UCSD-AML1 (cell line): ENCODE data around the gene TXNRD2.

Experiments used
- DNase-seq: peaks from one replicate; lab custom pipeline; 2025; ENCODE audit not compliant: unreplicated experiment; lab: John Stamatoyannopoulos, UW

The TXNRD2 gene

GRCh38 chr22:19941365-19942082 lies at the start of gene TXNRD2, which contains the start of gene COMT:
Gene TXNRD2, minus strand, starts transcription at chr22:19941818. Its CDS starts 15 bp downstream, at chr22:19941803.
Gene COMT, plus strand, starts transcription at chr22:19941772. Its CDS starts 20,755 bp downstream, at chr22:19962527.
- DNase-seq: peak; percentile 77

DNA sequence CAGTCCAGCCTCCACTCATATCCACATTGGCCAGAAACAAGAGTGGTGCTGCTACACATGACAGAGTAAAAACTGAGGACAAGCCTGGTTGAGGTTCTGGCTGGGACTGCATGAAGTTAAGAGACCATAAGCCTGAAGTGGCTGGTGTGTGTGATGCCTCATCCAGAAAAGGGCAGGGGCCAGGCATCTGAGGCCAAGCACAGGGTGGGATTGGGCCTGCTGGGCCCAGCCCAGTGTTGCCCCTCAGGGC lies 49.7 kb upstream of the TXNRD2 start:
- DNase-seq: no peak

DNA sequence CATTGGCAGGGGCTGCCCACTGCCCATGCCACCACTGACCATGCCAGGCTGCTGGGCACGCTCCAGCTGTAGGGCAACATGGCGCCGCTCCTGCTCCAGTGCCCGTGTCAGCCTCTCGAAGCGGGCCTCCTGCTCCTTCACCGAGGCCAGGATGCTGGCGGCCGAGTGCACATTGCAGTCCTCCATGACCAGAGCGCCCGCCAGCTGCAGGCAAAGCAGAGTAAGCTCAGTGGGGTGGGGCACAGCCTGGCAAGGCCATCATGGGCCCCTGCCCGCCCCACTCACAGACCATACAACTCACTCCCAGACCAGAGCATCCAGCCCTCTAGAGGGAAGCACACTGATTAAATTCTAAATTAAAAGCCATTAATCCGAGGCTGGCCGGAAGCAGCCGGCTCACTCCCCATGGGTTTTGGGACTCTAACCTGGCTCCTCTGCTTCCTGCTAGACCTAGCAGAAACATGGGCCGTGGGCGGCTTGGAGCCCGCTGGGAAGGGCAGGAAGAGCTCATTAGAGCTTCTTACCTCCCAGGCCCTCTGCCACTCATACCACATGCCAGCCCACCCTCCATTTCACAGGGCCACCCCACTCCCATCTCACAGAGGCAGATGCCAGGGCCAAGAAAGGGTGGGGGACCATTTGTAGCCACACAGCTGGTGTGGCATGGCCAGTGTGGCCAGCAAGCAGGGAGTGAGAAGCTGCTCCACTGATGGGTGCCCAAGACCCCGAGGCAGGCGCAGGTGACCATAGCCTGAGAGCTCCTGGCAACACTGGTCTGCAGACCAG lies 49.2 kb upstream of the TXNRD2 start:
- DNase-seq: no peak

GRCh38 chr22:19990188-19990587 lies 48.6 kb upstream of the TXNRD2 start:
- DNase-seq: no peak

DNA sequence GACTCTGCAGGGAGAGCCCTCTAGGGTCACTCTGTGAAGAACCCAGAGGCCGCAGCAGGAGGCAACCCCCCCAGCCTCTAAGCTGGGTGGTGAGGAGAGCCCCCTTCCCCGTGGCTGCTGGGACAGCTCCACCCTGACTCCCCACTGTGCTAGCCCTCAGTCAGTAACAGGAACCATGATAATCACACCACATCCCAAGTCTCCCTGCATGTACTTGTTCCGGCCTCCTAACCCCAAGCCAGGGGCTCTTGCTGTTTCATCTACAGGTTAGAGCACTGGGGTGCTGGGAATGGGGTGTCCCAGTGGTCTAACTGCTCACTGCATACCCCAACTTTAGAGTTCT lies 48.1 kb upstream of the TXNRD2 start:
- no peak for DNase-seq

DNA sequence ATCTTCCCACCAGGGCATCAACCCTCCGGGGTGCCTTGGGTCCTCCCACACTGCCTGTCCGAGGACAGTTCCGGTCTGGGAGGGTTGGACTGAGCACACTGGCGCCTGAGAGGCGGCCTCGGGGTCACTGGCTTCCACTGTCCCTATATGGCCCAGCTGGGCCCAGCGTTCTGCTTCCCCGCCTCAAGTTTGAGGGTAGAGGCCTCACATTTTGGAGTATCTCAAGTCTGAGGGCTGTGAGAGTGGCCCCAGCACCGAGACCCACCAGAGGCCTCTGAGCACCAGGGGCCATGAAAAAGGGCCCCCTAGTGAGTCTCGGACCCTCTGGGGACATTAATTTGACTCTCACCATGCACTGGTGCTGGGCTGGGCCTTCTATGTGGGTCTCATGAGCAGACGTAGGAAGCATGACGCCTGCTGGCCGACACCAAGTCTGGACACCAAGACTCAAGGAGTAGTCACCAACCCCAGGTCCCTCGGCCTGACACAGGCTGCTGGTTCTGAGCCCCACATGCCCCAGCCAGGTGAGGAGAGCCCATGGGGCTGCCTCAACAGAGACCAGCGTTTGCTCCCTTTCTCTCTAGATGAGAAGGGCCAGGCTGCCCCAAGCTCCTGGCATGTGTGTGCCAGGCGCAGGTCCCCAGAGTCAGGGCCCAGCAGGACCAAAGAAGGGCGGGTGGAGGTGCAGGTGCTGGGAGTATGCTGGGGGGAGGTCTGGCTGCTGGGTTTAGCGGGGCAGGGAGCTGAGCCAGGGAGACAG lies 47.5 kb upstream of the TXNRD2 start:
- no peak for DNase-seq

DNA sequence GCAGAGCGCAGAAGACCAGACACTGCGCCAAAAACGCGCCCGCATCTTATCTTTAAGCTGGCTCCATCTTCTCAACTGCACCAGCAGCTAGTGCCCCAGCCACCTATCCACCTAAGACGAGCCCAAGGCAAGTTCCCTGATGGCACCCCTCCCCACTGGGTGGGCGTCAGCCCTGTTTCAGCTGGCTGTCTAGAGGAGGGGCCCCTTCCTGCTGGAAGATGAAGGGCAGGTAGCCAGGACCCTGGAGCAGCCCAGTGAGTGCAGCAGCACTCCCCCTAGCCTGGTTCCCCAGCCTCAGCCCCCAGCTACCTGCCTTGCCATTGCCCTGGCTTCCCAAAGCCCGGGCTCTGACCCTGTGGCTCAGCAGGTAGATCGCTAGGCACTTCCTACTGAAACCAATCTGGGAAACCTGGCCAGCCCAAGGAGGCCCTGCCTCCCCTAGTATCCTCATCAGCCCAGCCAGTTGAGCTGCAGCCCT lies 46.8 kb upstream of the TXNRD2 start:
- no peak for DNase-seq

DNA sequence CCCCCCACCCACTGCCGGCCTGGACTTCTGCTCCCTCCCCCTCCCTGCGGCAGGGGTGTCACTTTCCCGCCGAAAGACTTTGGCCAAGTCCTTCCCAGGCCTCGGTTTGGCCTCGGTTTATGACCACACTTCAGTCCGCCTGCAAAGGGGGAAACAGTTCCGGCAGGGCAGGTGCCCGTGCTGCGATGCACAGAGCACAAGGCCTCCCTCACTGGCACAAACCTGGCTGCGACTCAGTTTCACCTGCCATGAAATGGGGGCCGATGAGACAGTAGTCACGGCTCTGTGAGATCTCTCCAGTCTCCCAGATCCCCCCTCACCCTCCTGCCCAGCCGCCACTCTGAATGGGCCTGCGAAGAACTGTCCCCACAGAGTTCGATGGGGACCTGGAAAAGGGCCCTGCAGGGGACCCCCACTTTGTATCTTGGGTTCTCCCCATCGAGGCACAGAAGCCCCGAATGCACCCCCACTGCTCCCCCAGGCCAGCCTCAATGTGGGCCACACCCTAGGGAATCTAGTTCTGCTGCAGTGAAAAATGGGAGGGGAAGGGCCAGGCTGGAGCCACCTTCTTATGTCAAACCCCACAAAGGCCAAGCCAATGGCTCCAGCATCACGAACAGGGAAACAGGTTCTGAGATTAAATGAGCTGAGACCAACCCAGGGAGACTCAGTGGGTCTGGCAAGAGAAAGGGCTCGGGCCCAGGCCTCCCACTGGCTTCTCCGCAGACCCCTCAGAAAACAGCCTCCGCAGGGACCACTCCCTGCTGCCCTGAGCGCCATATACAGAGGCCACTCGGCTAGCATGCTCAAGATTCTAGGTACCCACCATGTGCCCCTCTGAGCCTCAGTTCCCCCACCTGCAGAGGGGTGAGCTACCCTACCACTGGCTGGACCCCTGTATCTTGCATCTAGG lies 46.0 kb upstream of the TXNRD2 start:
- DNase-seq: no peak

DNA sequence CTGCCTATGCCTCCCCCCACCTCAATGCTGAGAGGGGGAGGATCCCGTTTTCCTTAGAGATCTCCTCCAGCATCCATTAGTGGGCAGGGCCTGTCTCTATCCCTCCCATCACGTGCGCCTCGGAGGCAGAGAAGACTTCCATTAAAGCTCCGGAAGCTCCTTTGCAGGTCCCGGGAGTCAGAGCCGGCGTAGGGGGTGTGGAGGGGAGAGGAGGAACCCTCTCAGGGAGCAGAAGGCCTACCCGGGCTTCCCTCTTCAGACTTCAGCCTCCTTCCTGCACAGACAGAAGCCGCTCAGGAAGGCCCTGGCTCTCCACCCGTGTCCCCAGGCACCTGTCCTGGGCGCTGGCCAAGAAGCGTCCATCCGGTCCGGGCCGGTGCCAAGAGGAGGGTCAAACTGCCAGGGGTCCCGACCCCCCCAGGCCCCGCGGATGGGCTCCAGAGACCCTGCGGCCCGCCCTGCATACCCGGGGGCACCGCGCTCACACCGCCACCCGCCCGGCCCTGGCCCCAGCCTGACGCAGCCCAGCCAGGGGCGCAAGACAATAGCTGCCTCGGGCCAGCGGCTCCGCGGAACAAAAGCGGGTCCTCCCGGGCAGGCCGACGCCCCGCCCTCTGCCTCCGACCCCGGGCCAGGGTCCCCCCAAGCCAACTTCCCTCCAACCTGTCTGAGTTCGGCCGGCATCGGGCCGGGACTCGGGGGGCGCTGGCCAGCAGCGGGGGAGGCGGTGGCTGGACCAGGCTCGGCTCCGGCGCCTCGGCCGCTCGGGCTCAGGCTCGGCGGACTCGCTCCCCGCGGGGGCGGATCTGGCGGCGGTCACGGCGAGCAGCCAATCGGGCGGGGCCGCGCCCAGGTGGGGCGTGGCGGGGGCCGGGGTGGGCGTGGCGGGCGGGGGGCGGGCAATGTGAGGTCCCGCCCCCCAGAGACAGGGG lies 45.1 kb upstream of the TXNRD2 start:
- peak; percentile 71 for DNase-seq

DNA sequence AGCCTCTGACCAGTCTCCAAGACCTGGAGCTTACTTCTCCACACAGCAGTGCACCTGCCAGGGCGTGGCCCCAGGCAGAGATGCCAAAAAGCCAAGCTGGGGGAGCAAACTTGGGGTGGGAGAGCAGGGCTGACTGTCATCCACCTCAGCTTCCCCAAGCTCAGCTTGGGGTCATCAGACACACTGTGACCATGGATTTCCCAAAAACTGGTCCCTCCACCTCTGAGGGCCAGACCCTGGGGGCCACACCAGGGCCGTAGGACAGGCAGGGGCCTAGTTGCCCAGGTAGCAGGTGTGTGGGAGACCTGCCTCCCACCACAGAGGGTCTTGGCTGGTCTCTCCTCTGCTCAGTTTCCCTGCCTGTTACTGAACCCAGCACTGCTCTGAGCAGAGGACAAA lies 44.4 kb upstream of the TXNRD2 start:
- DNase-seq: no peak

- no peak for DNase-seq
These were observed 43.5 kb upstream of the TXNRD2 start for GRCh38 chr22:19984851-19985811.

DNA sequence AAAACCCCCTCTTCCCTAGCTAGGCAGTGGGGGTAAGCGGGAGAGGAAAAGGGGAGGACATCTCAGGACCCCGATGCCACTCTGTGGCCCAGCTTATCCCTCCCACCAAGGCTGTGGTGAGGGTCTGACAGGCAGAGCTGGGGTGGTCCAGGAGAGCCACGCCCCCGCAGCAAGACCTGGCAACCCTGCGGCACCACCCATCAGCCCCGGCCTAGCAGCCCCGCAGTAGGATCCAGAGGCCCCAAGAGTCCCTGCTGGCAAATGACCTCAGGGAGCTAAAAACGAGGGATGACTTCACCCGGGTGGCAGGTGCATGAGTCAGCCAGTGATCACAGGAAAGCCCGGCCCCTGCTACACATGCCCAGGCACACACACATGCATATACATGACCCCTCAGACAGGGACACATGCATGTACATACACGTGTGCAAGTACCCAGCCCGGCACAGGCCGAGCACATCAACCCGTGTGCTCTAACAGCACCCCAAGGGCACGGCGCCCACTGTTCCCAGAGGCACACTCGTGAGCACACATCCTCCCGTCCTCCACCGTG lies 42.7 kb upstream of the TXNRD2 start:
- DNase-seq: no peak

DNA sequence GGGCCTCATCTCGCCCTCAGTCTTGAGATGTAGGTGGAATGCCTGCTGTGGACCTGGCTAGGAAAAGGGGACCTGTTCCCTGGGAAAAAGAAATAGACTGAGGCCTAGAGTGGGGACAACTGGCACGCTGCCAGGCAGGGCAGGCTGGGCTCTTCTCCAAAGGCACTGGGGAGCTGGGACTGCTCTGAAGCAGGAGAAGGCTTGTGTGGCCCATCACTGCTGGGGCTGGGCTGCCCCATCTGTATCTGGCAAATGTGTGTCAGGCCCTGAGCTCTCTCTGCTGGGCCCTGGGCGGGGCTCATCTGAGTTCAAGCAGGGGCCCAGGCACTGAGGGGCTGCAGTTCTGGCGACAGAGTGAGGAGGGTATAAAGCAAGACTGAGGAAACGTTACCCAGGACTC lies 42.1 kb upstream of the TXNRD2 start:
- no peak for DNase-seq

DNA sequence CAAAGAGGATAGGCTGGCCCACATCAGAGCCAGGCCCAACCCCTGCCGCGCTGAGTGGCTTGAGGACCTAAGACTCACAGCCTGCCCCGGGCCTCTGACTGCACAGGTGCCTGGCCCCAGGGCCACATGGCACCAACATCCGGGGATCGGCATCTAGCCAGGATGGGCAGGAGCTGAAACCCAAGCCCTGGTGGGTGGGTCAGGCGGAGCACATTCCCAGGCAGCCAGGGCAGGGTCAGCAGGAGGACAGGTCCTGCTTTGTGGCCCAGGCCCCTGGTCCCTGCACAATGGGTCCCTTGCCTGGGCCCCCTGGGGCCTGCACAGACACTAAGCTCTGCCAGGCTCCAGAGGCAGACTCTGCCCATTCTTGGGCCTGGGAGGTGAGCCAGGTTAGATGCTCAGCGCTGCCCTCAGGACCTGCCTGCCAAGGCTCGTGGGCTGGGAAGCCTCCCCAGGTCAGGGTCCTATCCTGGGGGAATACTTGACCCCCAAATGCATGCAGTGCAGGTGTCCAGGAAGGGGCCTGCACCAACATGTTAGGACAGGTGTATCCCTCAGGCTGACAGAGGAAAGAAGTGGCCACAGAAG lies 41.5 kb upstream of the TXNRD2 start:
- no peak for DNase-seq

DNA sequence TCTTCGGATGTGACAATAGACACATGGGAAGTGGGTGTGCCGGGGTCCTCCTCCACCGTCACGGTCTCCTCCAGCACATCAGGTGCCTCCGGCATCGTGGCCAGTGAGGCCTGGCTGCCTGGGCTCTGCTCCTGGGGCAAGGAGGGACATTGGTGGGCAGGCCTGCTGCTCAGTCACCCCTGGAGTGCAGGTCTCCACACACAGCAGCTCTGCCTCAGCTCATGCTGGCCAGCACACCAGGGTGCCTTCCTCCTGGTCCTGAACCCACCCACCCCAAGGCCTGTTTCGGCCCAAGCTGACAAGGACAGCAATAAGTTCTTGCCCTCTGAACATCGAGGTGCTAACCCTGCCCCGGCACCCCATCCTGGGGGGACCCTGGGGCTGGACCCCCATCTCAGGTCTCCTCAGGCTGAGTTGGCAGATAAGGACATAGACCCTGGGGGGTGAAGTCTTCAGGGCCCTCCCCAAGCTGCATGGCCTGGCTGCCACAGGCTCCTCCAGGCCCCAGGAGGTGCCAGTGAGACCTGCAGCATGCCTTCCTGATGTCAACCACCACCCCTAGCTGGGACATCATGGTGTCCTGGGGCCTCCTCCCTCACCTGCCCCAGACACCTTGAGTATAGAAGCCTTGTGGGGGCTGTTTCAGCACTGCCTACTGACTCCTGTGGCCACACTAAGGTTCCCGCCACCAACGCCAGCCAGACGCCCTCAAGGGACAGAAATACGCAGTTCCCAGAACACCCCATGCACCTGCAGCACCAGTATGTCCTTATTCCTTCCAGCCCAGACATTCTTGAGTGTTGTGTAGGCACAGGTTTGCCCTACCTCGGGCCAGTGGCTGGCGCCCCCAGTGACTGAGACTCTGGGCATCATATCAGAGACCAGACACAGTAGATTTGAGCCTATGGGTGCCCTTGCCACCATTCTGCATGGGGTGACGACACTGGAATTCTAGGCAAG lies 40.6 kb upstream of the TXNRD2 start:
- DNase-seq: no peak

- DNase-seq: no peak
These were observed 39.7 kb upstream of the TXNRD2 start for GRCh38 chr22:19981171-19981960.
